ENCODE data around the gene FBXO44.

DNA sequence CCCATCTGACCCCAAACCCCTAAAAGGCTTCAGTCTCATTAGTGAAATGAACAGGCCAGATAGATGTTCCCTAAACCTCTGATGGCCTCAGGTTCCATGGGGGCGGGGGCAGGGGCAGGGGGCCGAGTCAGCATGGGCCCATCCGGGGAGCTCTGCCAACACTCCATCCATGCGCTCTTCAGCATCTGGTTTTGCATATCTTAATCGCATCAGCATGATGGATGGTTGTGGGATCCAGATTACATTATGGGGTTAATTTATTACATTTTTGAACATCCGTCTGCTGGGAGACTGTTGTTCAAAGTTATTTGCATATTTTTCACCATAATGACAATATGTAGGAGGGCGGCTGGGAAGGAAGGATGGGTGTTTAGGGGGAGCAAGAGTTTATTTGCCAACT lies 29.4 kb downstream of the FBXO44 start:
- TF ChIP-seq TAF1 (IDR thresholded peaks at IDR 0.05; ENCODE audit: borderline replicate concordance, insufficient read depth, low read length): no peak
- TF ChIP-seq, protein P1, sequence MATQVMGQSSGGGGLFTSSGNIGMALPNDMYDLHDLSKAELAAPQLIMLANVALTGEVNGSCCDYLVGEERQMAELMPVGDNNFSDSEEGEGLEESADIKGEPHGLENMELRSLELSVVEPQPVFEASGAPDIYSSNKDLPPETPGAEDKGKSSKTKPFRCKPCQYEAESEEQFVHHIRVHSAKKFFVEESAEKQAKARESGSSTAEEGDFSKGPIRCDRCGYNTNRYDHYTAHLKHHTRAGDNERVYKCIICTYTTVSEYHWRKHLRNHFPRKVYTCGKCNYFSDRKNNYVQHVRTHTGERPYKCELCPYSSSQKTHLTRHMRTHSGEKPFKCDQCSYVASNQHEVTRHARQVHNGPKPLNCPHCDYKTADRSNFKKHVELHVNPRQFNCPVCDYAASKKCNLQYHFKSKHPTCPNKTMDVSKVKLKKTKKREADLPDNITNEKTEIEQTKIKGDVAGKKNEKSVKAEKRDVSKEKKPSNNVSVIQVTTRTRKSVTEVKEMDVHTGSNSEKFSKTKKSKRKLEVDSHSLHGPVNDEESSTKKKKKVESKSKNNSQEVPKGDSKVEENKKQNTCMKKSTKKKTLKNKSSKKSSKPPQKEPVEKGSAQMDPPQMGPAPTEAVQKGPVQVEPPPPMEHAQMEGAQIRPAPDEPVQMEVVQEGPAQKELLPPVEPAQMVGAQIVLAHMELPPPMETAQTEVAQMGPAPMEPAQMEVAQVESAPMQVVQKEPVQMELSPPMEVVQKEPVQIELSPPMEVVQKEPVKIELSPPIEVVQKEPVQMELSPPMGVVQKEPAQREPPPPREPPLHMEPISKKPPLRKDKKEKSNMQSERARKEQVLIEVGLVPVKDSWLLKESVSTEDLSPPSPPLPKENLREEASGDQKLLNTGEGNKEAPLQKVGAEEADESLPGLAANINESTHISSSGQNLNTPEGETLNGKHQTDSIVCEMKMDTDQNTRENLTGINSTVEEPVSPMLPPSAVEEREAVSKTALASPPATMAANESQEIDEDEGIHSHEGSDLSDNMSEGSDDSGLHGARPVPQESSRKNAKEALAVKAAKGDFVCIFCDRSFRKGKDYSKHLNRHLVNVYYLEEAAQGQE (IDR thresholded peaks at IDR 0.05; ENCODE audit: insufficient read depth in 1 of 2, low read depth in 2 of 2, low read length in 2 of 2): no peak
- no peak for TF ChIP-seq POLR2AphosphoS5 (IDR thresholded peaks at IDR 0.05; ENCODE audit: low read depth, low read length)
- no peak for TF ChIP-seq SIN3A (IDR thresholded peaks at IDR 0.05; ENCODE audit: borderline replicate concordance, insufficient read depth, low read length)
